NCI-H524 treated with DMSO at 0.1 percent for 48 hours (cell line): ENCODE measurements around the gene PCDHB9.
A peak's percentile ranks its signal among the peaks of the same experiment; 100 is the strongest.
"Not testable (repeated sequence)": the region's sequence is repeated elsewhere in the genome, so short reads cannot be mapped to it uniquely, and the experiment has no call there.

Experiments used
- DNase-seq: peaks from one replicate; lab custom pipeline; 2025; lab: John Stamatoyannopoulos, UW

The PCDHB9 gene

GRCh38 chr5:141186897-141187512 lies at the start of gene PCDHB9:
Gene PCDHB9, plus strand, starts transcription at chr5:141187161. Its CDS starts 158 bp downstream, at chr5:141187319.
- DNase-seq: peak; percentile 55

- DNase-seq: not testable (repeated sequence)
Observed at GRCh38 chr5:141137346-141137745, 49.6 kb upstream of the PCDHB9 start.

GRCh38 chr5:141149812-141150211 lies 37.1 kb upstream of the PCDHB9 start, which contains the start of gene PCDHB6:
Gene PCDHB6, plus strand, starts transcription at chr5:141150057. Its CDS starts 201 bp downstream, at chr5:141150258.
- DNase-seq: no peak

- no peak for DNase-seq
Observed at GRCh38 chr5:141150224-141150992, 36.6 kb upstream of the PCDHB9 start.

GRCh38 chr5:141150993-141151325 lies 36.0 kb upstream of the PCDHB9 start:
- DNase-seq: no peak

GRCh38 chr5:141151632-141152031 lies 35.3 kb upstream of the PCDHB9 start:
- DNase-seq: not testable (repeated sequence)

- DNase-seq: not testable (repeated sequence)
Observed at GRCh38 chr5:141152096-141152495, 34.9 kb upstream of the PCDHB9 start.

GRCh38 chr5:141155540-141156374 lies 31.2 kb upstream of the PCDHB9 start:
- no peak for DNase-seq

GRCh38 chr5:141157356-141157755 lies 29.6 kb upstream of the PCDHB9 start:
- not testable (repeated sequence) for DNase-seq

- not testable (repeated sequence) for DNase-seq
Observed at GRCh38 chr5:141157901-141158300, 29.1 kb upstream of the PCDHB9 start.

- no peak for DNase-seq
Observed at GRCh38 chr5:141172381-141173204, 14.4 kb upstream of the PCDHB9 start, which contains the start of gene PCDHB7. Gene PCDHB7, plus strand, starts transcription at chr5:141172644. Its CDS starts 192 bp downstream, at chr5:141172836.

GRCh38 chr5:141174291-141175104 lies 12.5 kb upstream of the PCDHB9 start:
- not testable (repeated sequence) for DNase-seq

GRCh38 chr5:141175933-141176332 lies 11.0 kb upstream of the PCDHB9 start:
- DNase-seq: no peak

- not testable (repeated sequence) for DNase-seq
Observed at GRCh38 chr5:141177577-141178191, 9.3 kb upstream of the PCDHB9 start, which contains the start of gene PCDHB8. Gene PCDHB8, plus strand, starts transcription at chr5:141177790. Its CDS starts 245 bp downstream, at chr5:141178035.

- DNase-seq: not testable (repeated sequence)
Observed at GRCh38 chr5:141179371-141179770, 7.6 kb upstream of the PCDHB9 start.

GRCh38 chr5:141179876-141180275 lies 7.1 kb upstream of the PCDHB9 start:
- DNase-seq: not testable (repeated sequence)

GRCh38 chr5:141180313-141180712 lies 6.6 kb upstream of the PCDHB9 start:
- no peak for DNase-seq

- DNase-seq: no peak
Observed at GRCh38 chr5:141182248-141182647, 4.7 kb upstream of the PCDHB9 start, which contains the start of gene PCDHB16. Gene PCDHB16, plus strand, starts transcription at chr5:141182387. Its CDS starts 173 bp downstream, at chr5:141182560.

GRCh38 chr5:141184117-141184855 lies 2.7 kb upstream of the PCDHB9 start:
- not testable (repeated sequence) for DNase-seq
